Left lobe of liver (tissue), 2 donors: Measurements from ENCODE around the gene LTBP1. TPM values are rescaled to one million over a fixed set of nuclear protein-coding genes. Genes with fewer than 3 reads are reported as not detected.

Source experiments
- ATAC-seq: fragments of 200-7000 bp; cut with Tn5 transposase; one replicate; pipeline ENCODE4 v1.9.1; 2020; ENCODE audit warnings: mild to moderate bottlenecking, moderate library complexity
- DNase-seq: peaks from one replicate; pipeline ENCODE4 v3.0.0-alpha.2; 2020; ENCODE audit warnings: low spot score
- total RNA-seq: library from RNA; stranded (reverse); gene quantifications from one replicate; pipeline ENCODE4 v1.2.1, GENCODE V29; 2021
- donor health status: DM: no; HTN: no; CAD: no; lungs with moderate emphysema.
- donor health status: DM: no; HTN: yes; CAD: no.

Gene LTBP1
- total RNA-seq, 1 donor from 2014 or later: 5.8 TPM

GRCh38 chr2:33001823-33002222 lies 55.1 kb downstream of the LTBP1 start:
- peak; percentile 68 for ATAC-seq
- peak; percentile 74 for DNase-seq

DNA sequence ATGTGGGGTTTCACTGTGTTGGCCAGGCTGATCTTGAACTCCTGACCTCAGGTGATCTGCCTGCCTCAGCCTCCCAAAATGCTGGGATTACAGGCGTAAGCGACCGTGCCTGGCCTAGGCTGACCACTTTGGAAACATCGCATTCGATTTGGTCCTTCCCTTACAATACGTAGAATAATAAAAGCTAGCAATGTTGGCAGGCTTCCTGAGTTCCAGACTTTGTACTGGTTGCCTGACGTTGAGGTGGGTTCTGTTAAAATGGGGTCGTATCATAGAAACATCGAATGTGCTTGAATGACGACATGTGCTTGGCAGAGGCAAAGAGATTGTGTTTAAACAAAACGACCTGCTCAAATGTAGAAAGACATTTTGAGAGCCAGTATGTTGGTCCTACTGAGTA lies 56.1 kb downstream of the LTBP1 start:
- ATAC-seq: no peak

DNA sequence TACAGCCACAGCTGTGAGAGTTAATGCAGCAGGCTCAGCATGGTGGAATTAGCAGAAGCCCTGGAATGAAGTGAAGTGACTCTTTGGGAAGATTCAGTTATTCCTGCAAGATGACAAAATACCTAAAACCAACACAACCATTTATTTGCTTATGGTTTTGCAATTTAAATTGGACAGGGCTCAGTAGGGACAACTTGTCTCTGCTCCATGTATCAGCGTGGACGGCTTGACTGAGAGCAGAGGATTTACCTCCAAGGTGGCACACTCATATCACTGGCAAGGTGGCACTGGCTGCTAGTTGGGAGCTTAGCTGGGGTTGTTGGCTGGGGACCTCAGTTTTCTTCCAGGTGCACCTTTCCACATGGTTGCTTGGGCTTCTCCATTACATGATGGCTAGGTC lies 58.3 kb downstream of the LTBP1 start:
- peak; percentile 69 for DNase-seq
- peak; percentile 75 for ATAC-seq

More for the DNA sequence above, 56.1 kb downstream of the LTBP1 start:
- DNase-seq: no peak

DNA sequence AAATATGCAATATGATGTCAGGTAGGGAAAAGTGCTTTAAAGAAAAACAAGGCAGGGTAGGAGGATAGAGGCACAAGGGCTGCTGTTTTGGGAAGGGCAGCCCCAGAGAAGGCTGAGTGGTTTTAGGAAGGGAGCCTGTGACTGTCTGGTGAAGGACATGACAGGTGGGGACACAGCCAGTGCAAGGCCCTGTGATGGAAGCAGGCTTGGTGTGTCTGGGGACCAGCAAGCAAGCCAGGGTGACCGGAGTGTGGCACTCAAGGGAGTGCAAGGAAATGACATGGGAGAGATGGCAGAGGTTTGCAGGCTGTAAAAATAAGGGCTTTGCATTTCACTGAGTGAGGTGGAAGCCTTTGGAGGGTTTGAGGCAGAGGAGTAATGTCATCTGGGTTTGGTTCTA lies 62.0 kb downstream of the LTBP1 start:
- DNase-seq (no peak), ATAC-seq (no peak)

DNA sequence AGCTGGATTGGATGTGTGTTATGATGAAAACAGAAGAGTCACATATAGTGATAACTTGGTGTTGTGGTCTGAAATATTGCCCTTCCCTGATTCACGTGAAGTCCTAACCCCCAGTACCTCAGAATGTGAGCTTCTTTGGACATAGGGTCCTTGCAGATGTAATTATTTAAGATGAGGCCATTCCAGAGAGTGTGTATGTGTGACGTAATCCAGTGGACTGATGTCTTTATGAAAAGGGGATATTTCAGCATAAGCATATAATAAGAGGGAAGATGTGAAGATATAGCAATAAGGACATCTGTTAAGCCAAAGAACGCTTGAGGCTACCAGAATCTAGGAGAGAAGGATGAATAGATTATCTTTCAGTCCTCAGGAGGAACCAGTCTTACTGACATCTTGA lies 62.5 kb downstream of the LTBP1 start:
- DNase-seq: no peak
- ATAC-seq: no peak

DNA sequence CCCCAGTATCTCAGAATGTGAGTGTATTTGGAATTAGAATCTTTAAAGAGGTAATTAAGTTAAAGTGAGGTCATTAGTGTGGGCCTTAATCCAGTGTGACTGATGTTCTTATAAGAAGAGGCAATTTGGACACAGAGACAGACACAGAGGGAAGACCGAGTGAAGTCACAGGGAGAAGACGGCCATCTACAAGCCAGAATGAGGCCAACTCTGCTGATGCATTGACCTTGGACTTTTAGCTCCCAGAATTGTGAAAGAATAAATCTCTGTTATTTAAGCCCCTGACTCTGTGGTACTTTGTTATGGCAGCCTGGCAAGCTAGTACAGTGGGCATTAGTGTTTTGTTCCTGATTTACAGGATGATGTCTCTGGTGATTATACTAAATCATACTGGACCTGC lies 64.6 kb downstream of the LTBP1 start:
- ATAC-seq (no peak), DNase-seq (no peak)

DNA sequence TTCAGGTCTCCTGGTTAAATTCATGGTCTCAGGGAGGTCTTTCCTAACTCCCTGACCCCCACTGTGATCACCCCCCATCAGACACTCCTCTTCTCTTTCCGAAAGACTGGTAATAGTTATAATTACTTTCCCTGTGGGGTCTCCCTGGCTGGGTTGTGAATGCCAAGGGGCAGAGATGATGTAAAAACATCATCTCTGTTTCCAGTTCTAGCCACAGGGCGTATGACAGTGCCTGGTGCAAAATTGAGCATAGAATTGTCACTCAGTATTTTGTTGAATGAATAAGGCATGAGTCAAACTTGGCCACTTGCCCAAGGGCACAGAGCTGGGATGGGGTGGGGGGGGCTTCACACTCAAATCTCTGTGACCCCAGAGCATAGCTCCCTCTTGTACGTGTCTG lies 65.2 kb downstream of the LTBP1 start:
- DNase-seq: no peak
- no peak for ATAC-seq

DNA sequence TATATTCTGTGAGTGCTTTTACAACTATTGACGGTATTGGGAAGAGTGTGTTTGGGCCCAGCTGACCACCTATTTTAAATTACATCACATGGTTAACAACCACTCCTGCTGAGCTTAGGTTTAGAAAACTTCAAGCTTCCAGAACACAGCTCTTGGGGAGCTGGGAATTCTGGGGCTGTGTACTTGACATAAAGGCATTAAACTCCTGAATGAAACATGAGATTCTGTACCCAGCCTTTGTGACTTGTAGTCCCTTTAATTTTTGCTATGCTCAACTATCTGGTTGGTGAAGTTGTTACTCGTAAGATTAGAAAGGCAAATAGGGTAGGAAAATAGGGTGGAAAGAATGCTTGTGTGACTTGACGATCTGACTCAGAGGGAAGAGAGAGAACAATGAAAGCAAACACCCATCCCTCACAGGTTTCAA lies 66.9 kb downstream of the LTBP1 start:
- DNase-seq (no peak), ATAC-seq (no peak)

DNA sequence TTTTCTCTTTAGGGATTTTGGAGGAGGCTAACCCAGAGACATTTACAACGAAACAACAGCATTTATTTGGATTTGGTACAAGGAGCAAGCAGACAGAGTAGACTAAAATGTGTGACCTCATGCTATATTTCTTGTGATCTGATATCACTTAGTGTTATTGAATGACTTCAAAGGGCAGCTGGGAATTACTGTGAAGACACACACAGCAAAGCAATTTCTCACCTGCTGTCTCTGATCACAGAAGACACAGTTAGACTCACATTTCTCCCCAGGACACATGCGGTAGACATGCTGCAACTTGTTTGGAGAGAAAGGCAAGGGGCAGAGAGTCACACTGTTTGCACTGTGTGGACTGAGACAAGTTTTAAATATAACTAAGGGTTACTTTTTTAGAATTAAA lies 67.5 kb downstream of the LTBP1 start:
- ATAC-seq: peak; percentile 48
- no peak for DNase-seq

DNA sequence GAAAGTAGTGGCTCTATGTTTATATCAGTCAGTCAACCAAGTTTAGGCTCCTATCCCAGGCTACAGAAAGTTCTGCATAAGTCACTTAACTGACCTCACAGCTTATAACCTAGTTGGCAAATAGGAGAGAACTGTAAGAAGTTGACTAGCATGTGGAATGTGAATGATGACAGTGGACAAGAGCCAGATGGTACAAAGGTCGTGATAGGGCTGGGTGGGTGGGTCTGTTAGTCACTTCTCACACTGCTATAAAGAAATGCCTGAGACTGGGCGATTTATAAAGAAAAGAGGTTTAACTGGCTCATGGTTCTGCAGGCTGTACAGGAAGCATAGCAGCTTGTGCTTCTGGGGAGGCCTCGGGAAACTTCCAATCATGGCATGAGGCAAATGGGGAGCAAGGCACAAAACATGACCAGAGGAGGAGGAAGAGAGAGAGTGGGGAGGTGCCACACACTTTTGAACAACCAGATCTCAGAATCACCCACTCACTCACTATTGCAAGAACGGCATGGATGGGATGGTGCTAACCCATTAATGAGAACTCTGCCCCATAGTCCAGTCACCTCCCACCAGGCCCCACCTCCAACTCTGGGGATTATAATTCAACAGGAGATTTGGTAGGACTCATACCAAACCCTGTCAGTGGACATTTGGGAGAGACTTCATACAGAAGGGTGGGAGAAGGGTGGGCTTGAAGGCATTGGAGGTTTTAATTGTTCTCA lies 68.8 kb downstream of the LTBP1 start:
- ATAC-seq (peak; percentile 86), DNase-seq (peak; percentile 51)

DNA sequence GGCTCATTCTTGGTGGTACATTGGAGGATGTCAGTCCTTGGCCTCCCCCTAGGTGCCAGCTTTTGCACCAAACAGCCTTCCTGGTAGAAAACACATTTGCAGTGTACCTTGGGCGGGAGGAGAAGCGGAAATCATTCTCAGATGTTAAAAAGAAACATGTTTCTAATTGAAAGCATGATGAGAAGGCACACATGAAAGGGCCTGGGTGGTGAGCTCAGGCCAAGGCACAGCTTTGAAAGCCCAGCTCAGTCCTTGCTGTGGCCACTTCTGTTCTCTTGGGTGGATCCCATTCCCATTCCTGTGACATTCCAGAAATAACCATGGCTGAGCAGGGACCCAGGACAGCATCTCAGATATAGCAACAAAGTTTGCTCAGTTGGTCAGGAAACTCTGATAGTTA lies 71.5 kb downstream of the LTBP1 start:
- ATAC-seq (no peak), DNase-seq (no peak)

DNA sequence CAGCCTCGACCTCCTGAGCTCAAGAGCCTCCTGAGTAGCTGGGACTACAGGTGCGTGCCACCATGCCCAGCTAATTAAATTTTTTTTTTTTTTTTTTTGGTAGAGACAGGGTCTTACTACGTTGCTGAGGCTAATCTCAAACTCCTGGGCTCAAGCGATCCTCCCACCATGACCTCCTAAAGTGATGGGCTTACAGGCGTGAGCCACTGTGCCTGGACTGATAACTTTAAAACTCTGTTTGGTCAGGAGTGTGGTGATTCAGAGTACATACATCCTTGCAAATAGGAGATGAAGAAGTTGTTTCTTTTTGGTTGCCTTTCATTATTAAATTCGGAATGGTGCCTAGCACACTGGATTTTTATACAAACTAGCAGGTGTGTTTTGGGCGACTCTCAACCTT lies 73.0 kb downstream of the LTBP1 start:
- no peak for ATAC-seq
- DNase-seq: no peak

- DNase-seq (no peak), ATAC-seq (no peak)
These were observed 74.1 kb downstream of the LTBP1 start for GRCh38 chr2:33020883-33021282.

DNA sequence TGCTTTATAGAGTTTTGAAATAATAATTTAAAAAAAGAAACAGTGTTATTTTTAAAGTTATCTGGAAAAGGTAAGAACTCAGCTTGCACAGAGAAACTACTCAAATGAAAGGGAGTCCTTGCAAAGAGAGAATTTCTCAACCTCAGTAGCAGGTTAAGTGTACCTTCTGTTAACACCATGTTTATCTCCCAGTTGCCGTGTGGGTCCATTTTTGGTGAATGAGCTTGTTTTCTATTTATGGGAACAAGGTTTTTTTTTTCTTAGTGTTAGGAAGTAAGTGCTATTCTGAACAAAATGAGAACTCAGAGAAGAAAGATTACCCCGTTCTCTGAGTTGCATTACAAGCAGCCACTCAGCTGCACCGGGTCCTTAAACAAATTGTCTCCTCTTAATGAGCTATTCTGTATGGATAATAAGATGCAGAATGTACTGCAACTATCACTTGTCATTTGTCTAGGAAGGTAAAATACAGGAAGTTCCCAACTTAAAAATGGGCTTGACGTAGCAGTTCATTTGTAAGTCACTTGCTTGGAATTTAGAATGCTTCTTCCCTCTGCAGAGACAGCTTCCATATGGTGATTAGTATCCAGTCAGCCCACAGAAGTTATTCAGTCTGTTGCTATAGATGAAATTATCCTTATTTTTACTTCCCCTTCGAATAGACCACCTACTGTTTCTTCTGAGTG lies 74.9 kb downstream of the LTBP1 start:
- no peak for DNase-seq
- no peak for ATAC-seq

DNA sequence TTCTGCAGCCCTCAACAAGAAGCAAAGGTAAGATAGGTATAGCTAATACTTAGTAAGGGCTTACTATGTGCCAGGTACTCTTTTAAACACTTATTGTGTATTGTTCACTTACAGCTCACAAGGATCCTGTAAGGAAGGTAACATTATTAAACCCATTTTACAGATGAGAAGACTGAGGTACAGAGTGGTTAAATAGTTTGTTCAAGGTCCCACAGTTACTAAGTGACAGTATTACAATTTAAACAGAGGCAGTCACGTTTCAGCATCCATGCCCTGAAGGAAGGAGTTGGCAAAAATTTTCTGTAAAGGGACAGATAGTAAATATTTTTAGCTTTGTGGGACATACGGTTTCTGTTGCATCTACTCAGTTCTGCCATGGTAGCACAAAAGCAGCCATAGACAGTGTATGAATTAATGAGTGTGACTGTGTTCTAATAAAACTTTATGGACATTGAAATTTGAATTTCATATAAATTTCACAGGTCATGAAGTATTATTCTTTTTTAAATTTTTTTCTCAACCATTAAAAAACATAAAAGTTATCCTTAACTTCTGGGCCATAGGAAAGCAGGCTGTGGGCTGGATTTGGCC lies 75.7 kb downstream of the LTBP1 start:
- ATAC-seq (no peak), DNase-seq (no peak)

DNA sequence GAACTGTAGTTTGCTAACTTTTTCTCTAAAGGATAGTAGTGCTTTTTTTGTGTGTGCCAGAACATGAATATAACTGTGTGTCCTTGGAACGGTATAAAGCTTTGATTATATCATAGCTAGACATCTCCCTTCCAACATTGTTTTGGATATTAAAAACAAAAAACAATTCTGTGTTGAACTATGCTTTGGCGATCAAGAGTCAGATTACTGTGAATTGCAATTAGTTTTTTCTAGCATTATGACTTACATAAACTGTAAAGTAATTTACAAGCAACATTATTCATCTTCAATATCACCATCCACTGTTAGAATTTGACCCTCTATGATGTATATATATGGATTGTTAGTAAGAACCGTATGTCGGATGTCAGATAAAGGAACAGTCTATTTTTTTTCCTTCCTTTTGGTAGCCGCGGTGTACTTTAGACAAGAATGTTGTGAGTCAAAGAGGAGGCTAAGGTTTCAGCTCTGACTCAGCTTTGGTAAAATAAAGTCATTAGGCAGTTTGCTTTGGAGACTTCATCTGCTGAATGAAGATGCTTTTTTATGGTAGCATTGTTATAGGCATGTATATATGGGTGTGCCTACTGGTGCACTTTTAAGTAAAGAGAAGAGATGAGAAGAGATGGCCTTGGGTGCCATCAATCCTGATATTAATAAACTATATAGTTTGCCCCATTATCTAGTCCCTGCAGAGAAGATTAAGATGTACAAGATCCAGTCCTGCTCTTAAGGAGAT lies 76.4 kb downstream of the LTBP1 start:
- DNase-seq (no peak), ATAC-seq (no peak)

DNA sequence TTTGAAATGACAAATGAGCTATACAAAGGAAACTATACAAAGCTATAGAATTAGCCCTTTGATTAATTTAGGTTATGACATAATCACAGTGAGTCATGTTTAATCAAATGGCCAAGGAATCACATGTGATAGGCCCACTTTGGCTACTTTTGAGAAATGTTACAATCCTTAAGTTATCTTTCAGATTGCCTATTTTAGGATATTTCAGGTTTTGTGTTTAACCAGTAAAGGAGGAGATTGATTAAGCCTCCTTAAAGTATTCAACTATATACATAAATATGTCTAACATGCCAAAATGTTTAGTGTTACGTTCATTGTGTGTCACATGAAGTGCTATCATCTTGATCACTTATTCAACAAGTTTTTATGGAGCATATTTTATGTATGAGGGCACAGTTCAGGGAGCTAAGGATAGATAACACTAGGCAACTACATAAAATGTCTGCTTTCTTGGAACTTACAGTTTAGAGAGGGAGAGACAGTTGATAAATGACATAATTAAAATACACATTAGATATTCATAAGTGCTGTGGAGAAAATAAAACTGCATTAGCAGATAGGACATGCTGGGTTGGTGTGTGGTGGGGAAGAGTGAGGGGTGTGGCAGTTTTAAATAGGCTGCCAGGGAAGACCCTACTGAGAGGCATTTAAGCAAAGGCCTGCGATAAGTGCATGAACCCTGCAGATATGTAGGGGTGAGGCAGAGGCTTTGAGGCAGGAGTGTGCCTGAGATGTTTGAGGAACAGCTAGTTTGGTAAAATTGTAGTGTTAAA lies 77.2 kb downstream of the LTBP1 start:
- no peak for DNase-seq
- no peak for ATAC-seq

- ATAC-seq (no peak), DNase-seq (no peak)
These were observed 78.0 kb downstream of the LTBP1 start for GRCh38 chr2:33024758-33025157.

DNA sequence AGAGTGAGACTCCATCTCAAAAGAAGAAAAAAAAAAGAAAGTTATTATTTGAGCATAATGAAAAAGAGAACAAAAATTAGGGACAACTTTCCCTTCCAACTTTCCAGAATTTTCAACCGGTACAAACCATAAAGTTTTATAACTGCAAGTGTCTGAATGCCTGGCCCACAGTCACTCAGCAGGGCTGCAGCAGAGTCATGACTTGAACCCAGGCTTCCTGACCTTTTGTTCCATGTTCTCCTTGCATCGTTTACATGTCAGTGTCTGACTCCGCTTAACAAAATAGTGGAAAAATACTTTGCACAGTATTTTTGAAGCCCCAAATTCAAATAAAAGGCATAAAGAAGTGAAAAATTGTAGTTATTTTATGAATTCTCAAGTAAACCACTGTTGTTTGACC lies 82.7 kb downstream of the LTBP1 start:
- ATAC-seq (peak; percentile 35), DNase-seq (no peak)

DNA sequence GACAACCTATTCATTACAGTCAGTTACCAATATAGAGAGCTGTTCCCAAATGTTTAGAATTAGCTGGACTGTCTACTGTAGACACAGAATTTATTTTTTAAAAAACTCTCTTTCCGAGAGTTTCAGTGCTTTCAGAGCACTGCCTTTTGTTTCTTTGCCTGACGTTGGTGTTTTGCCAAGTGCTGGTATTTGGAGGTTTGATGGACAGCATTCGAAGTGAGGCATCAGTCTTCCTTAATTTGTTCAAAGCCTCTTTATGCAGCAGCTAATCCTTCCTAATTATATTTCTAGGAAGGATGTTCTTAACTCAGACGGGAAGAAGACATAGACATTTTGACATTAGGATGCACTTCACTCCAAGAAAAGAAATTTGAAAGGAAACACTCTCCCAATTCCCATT lies 83.2 kb downstream of the LTBP1 start:
- DNase-seq (no peak), ATAC-seq (no peak)

GRCh38 chr2:33030326-33030725 lies 83.6 kb downstream of the LTBP1 start:
- DNase-seq: no peak
- no peak for ATAC-seq
